HCT116 (cell line): Measurements from ENCODE around the gene OR10A7. TPM values are rescaled to one million over a fixed set of nuclear protein-coding genes. Genes with fewer than 3 reads are reported as not detected.

Experiments used
- ATAC-seq: fragments of 200-7000 bp; cut with Tn5 transposase; 2 replicates; pipeline ENCODE4 v1.9.1; 2020; ENCODE audit warnings: mild to moderate bottlenecking, moderate library complexity
- BruUV-seq: library from RNA; stranded (reverse); fragments of 400-500 nt; replicated peaks from 2 replicates; lab custom pipeline; 2021; lab: Mats Ljungman, UMichigan
- CTCF ChIA-PET: fragments of 300-600 bp; sonication (Branson Sonifier 250); formaldehyde crosslinking; loops from one replicate; lab custom pipeline; 2021; ENCODE audit warnings: antibody characterized with exemption; lab: Charles Lee
- POLR2A ChIA-PET: fragments of 300-600, 350-600 bp; sonication (Branson Sonifier 250); formaldehyde crosslinking; loops from one replicate; lab custom pipeline; 2021; ENCODE audit warnings: antibody characterized with exemption; lab: Charles Lee
- RAD21 ChIA-PET, 2 experiments: fragments of 300-600 bp; sonication (Branson Sonifier 250); formaldehyde crosslinking; loops; one replicate each; lab custom pipeline; 2023; ENCODE audit warnings: low total read pairs in 2 of 2; ENCODE audit not compliant: uncharacterized antibody in 2 of 2, unreplicated experiment in 2 of 2, low non-redundant PET in 1 of 2; lab: Charles Lee
- DNase-seq: peaks from one replicate; pipeline ENCODE4 v3.0.0-alpha.2; 2010; ENCODE audit warnings: low read depth, low spot score
- H2AFZ ChIP-seq: fragments of 200-600 bp; shearing (Covaris generic), sonication (generic); 2 replicates; pipeline ENCODE4 v1.6.1; 2017; ENCODE audit warnings: low read depth, mixed run types, mixed read lengths, antibody characterized with exemption, low read length; ENCODE audit not compliant: poor library complexity, severe bottlenecking
- H3K27ac ChIP-seq: 2 replicates; pipeline ENCODE4 v1.5.1; 2012; ENCODE audit warnings: low read depth, low read length
- H3K27me3 ChIP-seq: fragments of 200-600 bp; sonication (generic); 2 replicates; pipeline ENCODE4 v1.6.1; 2016; ENCODE audit warnings: mixed run types, low read length, mixed read lengths; ENCODE audit not compliant: insufficient read depth
- H3K36me3 ChIP-seq, 2 experiments: fragments of 200-500 bp in 1 of 2; fragments of 200-600 bp in 1 of 2; sonication (Bioruptor generic) in 1 of 2; sonication (generic) in 1 of 2; 2 replicates each; pipeline versions ENCODE4 v1.5.1 to v1.6.1; 2014 to 2016; ENCODE audit warnings: low read length in 2 of 2, inconsistent platforms in 1 of 2, mixed read lengths in 1 of 2, mixed run types in 1 of 2; ENCODE audit not compliant: insufficient read depth in 2 of 2, control insufficient read depth in 1 of 2
- H3K4me1 ChIP-seq, 2 experiments: fragments of 200-600 bp in 1 of 2; sonication (generic) in 1 of 2; 2 replicates each; pipeline versions ENCODE4 v1.5.1 to v1.6.1; 2012 to 2017; ENCODE audit warnings: low read length in 2 of 2, inconsistent platforms in 1 of 2, mild to moderate bottlenecking in 1 of 2, mixed read lengths in 1 of 2, mixed run types in 1 of 2, moderate library complexity in 1 of 2; ENCODE audit not compliant: insufficient read depth in 2 of 2, control insufficient read depth in 1 of 2
- H3K4me2 ChIP-seq: fragments of 200-600 bp; sonication (generic); 2 replicates; pipeline ENCODE4 v1.6.1; 2017; ENCODE audit warnings: mixed run types, low read length, mixed read lengths
- H3K4me3 ChIP-seq, 2 experiments: fragments of 200-600 bp in 1 of 2; sonication (generic) in 1 of 2; replicated peaks in 1 of 2; 2 replicates each; pipeline ENCODE4 v1.5.1; 2011 to 2016; ENCODE audit warnings: low read length in 2 of 2, control low read depth in 1 of 2, low read depth in 1 of 2, mild to moderate bottlenecking in 1 of 2, mixed read lengths in 1 of 2, mixed run types in 1 of 2
- H3K79me2 ChIP-seq: fragments of 200-600 bp; sonication (generic); 2 replicates; pipeline ENCODE4 v1.6.1; 2017; ENCODE audit warnings: mild to moderate bottlenecking, mixed run types, low read length, moderate library complexity, mixed read lengths; ENCODE audit not compliant: insufficient read depth
- H3K9ac ChIP-seq: fragments of 200-600 bp; sonication (generic); 2 replicates; pipeline ENCODE4 v1.6.1; 2016; ENCODE audit warnings: low read length, mixed read lengths
- H3K9me2 ChIP-seq: fragments of 200-600 bp; sonication (generic), shearing (Covaris generic); 2 replicates; pipeline ENCODE4 v1.6.1; 2017; ENCODE audit warnings: mixed run types, mild to moderate bottlenecking, moderate library complexity; ENCODE audit not compliant: insufficient read depth
- H3K9me3 ChIP-seq, 2 experiments: fragments of 200-500 bp in 1 of 2; fragments of 200-600 bp in 1 of 2; sonication (Bioruptor generic) in 1 of 2; sonication (generic) in 1 of 2; 2 replicates each; pipeline ENCODE4 v1.6.1; 2014 to 2017; ENCODE audit warnings: low read length in 2 of 2, mixed read lengths in 2 of 2, inconsistent platforms in 1 of 2, low read depth in 1 of 2, mild to moderate bottlenecking in 1 of 2, mixed run types in 1 of 2, moderate library complexity in 1 of 2; ENCODE audit not compliant: control insufficient read depth in 1 of 2, insufficient read depth in 1 of 2
- H4K20me1 ChIP-seq: fragments of 200-600 bp; sonication (generic), shearing (Covaris generic); 2 replicates; pipeline ENCODE4 v1.6.1; 2017; ENCODE audit warnings: mixed run types, mild to moderate bottlenecking, moderate library complexity; ENCODE audit not compliant: insufficient read depth
- CBX3 ChIP-seq: IDR thresholded peaks from 2 replicates; pipeline ENCODE4 v1.6.1; 2012; ENCODE audit warnings: low read depth
- CEBPB ChIP-seq: IDR thresholded peaks from 2 replicates; pipeline ENCODE4 v1.6.1; 2012; ENCODE audit warnings: low read depth
- EGR1 ChIP-seq: IDR thresholded peaks from 2 replicates; pipeline ENCODE4 v1.6.1; 2012; ENCODE audit warnings: low read depth
- ELF1 ChIP-seq: IDR thresholded peaks from 2 replicates; pipeline ENCODE4 v1.6.1; 2012; ENCODE audit warnings: low read depth, borderline replicate concordance
- EZH2 ChIP-seq: fragments of 200-600 bp; sonication (generic); IDR thresholded peaks from 2 replicates; pipeline ENCODE4 v1.6.1; 2017; ENCODE audit warnings: antibody characterized with exemption, mixed run types
- EZH2phosphoT487 ChIP-seq: fragments of 200-600 bp; IDR thresholded peaks from 2 replicates; pipeline ENCODE4 v1.6.1; 2018; ENCODE audit warnings: antibody characterized with exemption, borderline replicate concordance
- FOSL1 ChIP-seq: IDR thresholded peaks from 2 replicates; pipeline ENCODE4 v1.6.1; 2012; ENCODE audit warnings: low read depth
- MAX ChIP-seq: IDR thresholded peaks from 2 replicates; pipeline ENCODE4 v1.6.1; 2012
- POLR2A ChIP-seq: IDR thresholded peaks from 2 replicates; pipeline ENCODE4 v1.7.0; 2011; ENCODE audit warnings: borderline replicate concordance; ENCODE audit not compliant: insufficient read depth, insufficient read length; ENCODE audit errors: extremely low read depth
- POLR2AphosphoS5 ChIP-seq: IDR thresholded peaks from 2 replicates; pipeline ENCODE4 v1.6.1; 2011; ENCODE audit warnings: mild to moderate bottlenecking, low read depth, low read length, moderate library complexity
- RAD21 ChIP-seq: IDR thresholded peaks from 2 replicates; pipeline ENCODE4 v1.6.1; 2012; ENCODE audit warnings: low read depth, mild to moderate bottlenecking
- SP1 ChIP-seq: IDR thresholded peaks from 2 replicates; pipeline ENCODE4 v1.6.1; 2012; ENCODE audit warnings: low read depth
- SRF ChIP-seq: IDR thresholded peaks from 2 replicates; pipeline ENCODE4 v1.6.1; 2012; ENCODE audit warnings: low read depth
- YY1 ChIP-seq: IDR thresholded peaks from 2 replicates; pipeline ENCODE4 v1.6.1; 2011; ENCODE audit warnings: low read length, low read depth, moderate library complexity, mild to moderate bottlenecking; ENCODE audit not compliant: insufficient replicate concordance; ENCODE audit errors: extremely low read depth
- ZFX ChIP-seq: fragments of 450-650 bp; IDR thresholded peaks from 2 replicates; pipeline ENCODE4 v1.6.1; 2017
- ZNF274 ChIP-seq: fragments of 200-500 bp; sonication (Bioruptor generic); IDR thresholded peaks from 2 replicates; pipeline ENCODE4 v1.6.1; 2014; ENCODE audit warnings: mild to moderate bottlenecking, low read depth, low read length, inconsistent platforms
- intact Hi-C: fragments of 100-400 bp; cut with micrococcal nuclease; formaldehyde crosslinking; loops from 2 replicates; pipeline ENCODE4 v1.10.0; 2022
- total RNA-seq: library from RNA; stranded (reverse); gene quantifications from one replicate; pipeline ENCODE4 v1.2.1, GENCODE V29; 2021; ENCODE audit not compliant: unreplicated experiment

Gene OR10A7
- total RNA-seq, 1 experiment from 2014 or later = not detected

GRCh38 chr12:55244309-55244708 is 23.5 kb downstream of the OR10A7 start, which contains the start of gene OR6C74:
OR6C74 (plus strand) TSS chr12:55244609; CDS start chr12:55247288, 2,679 bp downstream.
- Histone ChIP-seq H3K27me3 (peaks cover 18% of the 10 kb centered on the region), H3K4me1 (no peaks in the 10 kb centered on the region), H2AFZ (no peak within 1 kb of the TSS), H3K9me2 (no peaks in the 10 kb centered on the region), H3K4me2 (no peak within 1 kb of the TSS), H3K4me3 (no peak within 1 kb of the TSS), H4K20me1 (no peaks in the 10 kb centered on the region), H3K27ac (no peak within 1 kb of the TSS), H3K9ac (no peak within 1 kb of the TSS), H3K36me3 (no peaks in the 10 kb centered on the region), H3K9me3 (no peaks in the 10 kb centered on the region), H3K79me2 (no peaks in the 10 kb centered on the region)
- BruUV-seq = no TSS peak
- ChIA-PET POLR2A (no interaction called here), CTCF (no interaction called here), RAD21 (no interaction called here)
- DNase-seq (no peak), ATAC-seq (no peak)
- TF ChIP-seq EZH2 (no peak), POLR2A (no peak), SRF (no peak), FOSL1 (no peak), POLR2AphosphoS5 (no peak), YY1 (no peak), CEBPB (no peak), ZFX (no peak), ZNF274 (no peak), ELF1 (no peak), CBX3 (no peak), SP1 (no peak), EGR1 (no peak), EZH2phosphoT487 (no peak), RAD21 (no peak), MAX (no peak)
- intact Hi-C loops = no loop called here
